ENCODE data around the gene MDN1. TPM values are rescaled to one million over a fixed set of nuclear protein-coding genes. Genes with fewer than 3 reads are reported as not detected.

Gene MDN1
- total RNA-seq, 2 experiments from 2014 or later = 48.6 to 62.3 TPM

DNA sequence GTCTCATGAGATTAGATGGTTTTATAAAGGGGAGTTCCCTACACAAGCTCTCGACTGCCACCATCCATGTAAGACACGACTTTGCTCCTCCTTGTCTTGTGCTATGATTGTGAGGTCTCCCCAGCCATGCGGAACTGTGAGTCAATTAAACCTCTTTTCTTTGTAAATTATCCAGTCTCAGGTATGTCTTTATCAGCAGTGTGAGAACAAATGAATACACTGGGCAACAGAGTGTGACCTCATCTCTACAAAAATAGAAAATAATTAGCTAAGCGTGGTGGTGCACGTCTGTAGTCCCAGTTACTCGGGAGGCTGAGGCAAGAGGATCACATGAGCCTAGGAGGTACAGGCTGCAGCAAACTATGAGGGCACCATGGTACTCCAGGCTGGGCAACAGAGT is 51.3 kb downstream of the MDN1 start:
- Histone ChIP-seq H2AFZ (ENCODE audit: low read length) (no peak overlapping the region), H3K4me2 (ENCODE audit: low read length) (no peak overlapping the region), H3K4me3 (ENCODE audit: low read depth, low read length, poor library complexity, severe bottlenecking) (no peak overlapping the region), H3K36me3 (ENCODE audit: insufficient read depth, low read length) (peaks cover 89% of the 10 kb centered on the region), H3K4me1 (ENCODE audit: insufficient read depth, low read length, poor library complexity, severe bottlenecking) (no peaks in the 10 kb centered on the region), H3K27ac (ENCODE audit: low read depth, low read length, poor library complexity, severe bottlenecking) (no peak overlapping the region), H3K79me2 (ENCODE audit: insufficient read depth, low read depth, low read length) (no peaks in the 10 kb centered on the region), H3K9me3 (ENCODE audit: low read length) (no peaks in the 10 kb centered on the region), H3K9me2 (ENCODE audit: insufficient read depth, low read length) (no peaks in the 10 kb centered on the region), H4K20me1 (ENCODE audit: insufficient read depth, low read length) (no peaks in the 10 kb centered on the region)
- no peak for DNase-seq (ENCODE audit: low spot score)
- intact Hi-C loops (cut with micrococcal nuclease; ENCODE audit: unreplicated experiment) = no loop called here
- ChIA-PET POLR2A (interaction anchor here (0.6 kb wide), 1 partner anchor 24 kb away, joined by 6 read pairs; no protein-coding TSS in a partner anchor), CTCF (ENCODE audit: unreplicated experiment) (interaction anchor here (0.6 kb wide), 1 partner anchor 463 kb away, joined by 3 read pairs; no protein-coding TSS in a partner anchor)
- TF ChIP-seq, protein P1, sequence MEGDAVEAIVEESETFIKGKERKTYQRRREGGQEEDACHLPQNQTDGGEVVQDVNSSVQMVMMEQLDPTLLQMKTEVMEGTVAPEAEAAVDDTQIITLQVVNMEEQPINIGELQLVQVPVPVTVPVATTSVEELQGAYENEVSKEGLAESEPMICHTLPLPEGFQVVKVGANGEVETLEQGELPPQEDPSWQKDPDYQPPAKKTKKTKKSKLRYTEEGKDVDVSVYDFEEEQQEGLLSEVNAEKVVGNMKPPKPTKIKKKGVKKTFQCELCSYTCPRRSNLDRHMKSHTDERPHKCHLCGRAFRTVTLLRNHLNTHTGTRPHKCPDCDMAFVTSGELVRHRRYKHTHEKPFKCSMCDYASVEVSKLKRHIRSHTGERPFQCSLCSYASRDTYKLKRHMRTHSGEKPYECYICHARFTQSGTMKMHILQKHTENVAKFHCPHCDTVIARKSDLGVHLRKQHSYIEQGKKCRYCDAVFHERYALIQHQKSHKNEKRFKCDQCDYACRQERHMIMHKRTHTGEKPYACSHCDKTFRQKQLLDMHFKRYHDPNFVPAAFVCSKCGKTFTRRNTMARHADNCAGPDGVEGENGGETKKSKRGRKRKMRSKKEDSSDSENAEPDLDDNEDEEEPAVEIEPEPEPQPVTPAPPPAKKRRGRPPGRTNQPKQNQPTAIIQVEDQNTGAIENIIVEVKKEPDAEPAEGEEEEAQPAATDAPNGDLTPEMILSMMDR (conservative IDR thresholded peaks at IDR 0.05; ENCODE audit: low read length) = no peak
- no peak for TF ChIP-seq EZH2phosphoT487 (IDR thresholded peaks at IDR 0.05; ENCODE audit: borderline replicate concordance, low read depth, low read length)
- no TSS peak for BruUV-seq (replicated peaks)

DNA sequence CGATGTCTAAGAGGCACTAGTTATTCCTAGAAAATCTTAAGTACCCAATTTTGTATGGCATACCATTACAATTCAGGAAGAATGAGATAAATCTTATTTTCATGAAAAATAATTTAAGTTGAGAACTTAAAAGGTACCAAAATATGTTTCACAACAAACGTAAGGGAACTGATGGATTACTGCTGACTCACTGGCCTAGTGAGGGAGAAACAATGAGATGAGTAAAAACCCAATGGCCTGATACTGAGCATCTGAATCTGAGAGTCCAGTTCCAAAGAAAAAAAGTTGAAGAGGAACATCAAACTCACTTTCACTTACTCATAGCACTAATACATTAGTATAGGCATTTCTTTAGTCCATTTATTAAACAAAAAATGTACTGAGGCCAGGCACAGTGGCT is 56.0 kb downstream of the MDN1 start:
- no peak overlapping the region for H3K27ac ChIP-seq (ENCODE audit: low read depth, low read length, poor library complexity, severe bottlenecking)
- peaks cover 71% of the 10 kb centered on the region for H3K36me3 ChIP-seq (ENCODE audit: insufficient read depth, low read length)
- no peaks in the 10 kb centered on the region for H3K79me2 ChIP-seq (ENCODE audit: insufficient read depth, low read depth, low read length)
- H3K4me3 ChIP-seq (ENCODE audit: low read depth, low read length, poor library complexity, severe bottlenecking) = no peak overlapping the region
- DNase-seq (ENCODE audit: low spot score) = no peak
- POLR2A ChIA-PET = interaction anchor here (0.6 to 1.5 kb wide), 9 partner anchors 10 to 612 kb away, joined by 3 to 4 read pairs (median 4); no protein-coding TSS in a partner anchor
- no peaks in the 10 kb centered on the region for H3K9me2 ChIP-seq (ENCODE audit: insufficient read depth, low read length)
- no peak overlapping the region for H3K4me2 ChIP-seq (ENCODE audit: low read length)
- H2AFZ ChIP-seq (ENCODE audit: low read length) = no peak overlapping the region
- intact Hi-C loops (cut with micrococcal nuclease; ENCODE audit: unreplicated experiment) = no loop called here
- no peak for TF ChIP-seq EZH2phosphoT487 (IDR thresholded peaks at IDR 0.05; ENCODE audit: borderline replicate concordance, low read depth, low read length)
- TF ChIP-seq, protein P1 (conservative IDR thresholded peaks at IDR 0.05; ENCODE audit: low read length) = no peak
- no peaks in the 10 kb centered on the region for H4K20me1 ChIP-seq (ENCODE audit: insufficient read depth, low read length)
- no TSS peak for BruUV-seq (replicated peaks)
- no peaks in the 10 kb centered on the region for H3K4me1 ChIP-seq (ENCODE audit: insufficient read depth, low read length, poor library complexity, severe bottlenecking)
- H3K9me3 ChIP-seq (ENCODE audit: low read length) = no peaks in the 10 kb centered on the region
- CTCF ChIA-PET (ENCODE audit: unreplicated experiment) = no interaction called here

DNA sequence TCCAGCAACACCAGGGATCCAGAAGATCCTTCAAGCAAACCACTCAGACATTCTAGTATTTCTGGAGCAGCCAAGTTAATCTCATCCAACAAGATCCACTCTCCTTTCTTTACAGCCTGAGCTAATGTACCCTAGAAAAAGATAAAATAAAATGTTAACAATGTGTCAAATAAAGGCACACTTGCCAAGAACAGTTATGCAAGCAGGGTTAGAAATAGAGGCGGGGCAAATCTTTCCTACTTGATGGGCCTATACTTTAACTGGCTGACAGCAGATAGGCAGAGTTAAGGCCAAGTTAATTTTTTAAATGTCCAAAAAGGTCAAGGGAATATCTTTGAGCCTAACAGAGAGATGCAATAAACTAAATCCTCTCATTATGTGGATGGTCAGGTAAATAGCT is 60.8 kb downstream of the MDN1 start:
- peaks cover 82% of the 10 kb centered on the region for H3K36me3 ChIP-seq (ENCODE audit: insufficient read depth, low read length)
- intact Hi-C loops (cut with micrococcal nuclease; ENCODE audit: unreplicated experiment) = no loop called here
- no TSS peak for BruUV-seq (replicated peaks)
- H3K9me3 ChIP-seq (ENCODE audit: low read length) = no peaks in the 10 kb centered on the region
- no peak for TF ChIP-seq EZH2phosphoT487 (IDR thresholded peaks at IDR 0.05; ENCODE audit: borderline replicate concordance, low read depth, low read length)
- TF ChIP-seq, protein P1 (conservative IDR thresholded peaks at IDR 0.05; ENCODE audit: low read length) = no peak
- DNase-seq (ENCODE audit: low spot score) = no peak
- no peaks in the 10 kb centered on the region for H3K9me2 ChIP-seq (ENCODE audit: insufficient read depth, low read length)
- H3K4me2 ChIP-seq (ENCODE audit: low read length) = no peak overlapping the region
- no peak overlapping the region for H2AFZ ChIP-seq (ENCODE audit: low read length)
- no peaks in the 10 kb centered on the region for H4K20me1 ChIP-seq (ENCODE audit: insufficient read depth, low read length)
- no peaks in the 10 kb centered on the region for H3K79me2 ChIP-seq (ENCODE audit: insufficient read depth, low read depth, low read length)
- CTCF ChIA-PET (ENCODE audit: unreplicated experiment) = no interaction called here
- no peak overlapping the region for H3K27ac ChIP-seq (ENCODE audit: low read depth, low read length, poor library complexity, severe bottlenecking)
- POLR2A ChIA-PET = no interaction called here
- no peak overlapping the region for H3K4me3 ChIP-seq (ENCODE audit: low read depth, low read length, poor library complexity, severe bottlenecking)
- H3K4me1 ChIP-seq (ENCODE audit: insufficient read depth, low read length, poor library complexity, severe bottlenecking) = no peaks in the 10 kb centered on the region

All from OCI-LY7 (cell line).